WERI-Rb-1 (cell line): ENCODE measurements around the gene PLXND1.
"Not testable (repeated sequence)": the region's sequence is repeated elsewhere in the genome, so short reads cannot be mapped to it uniquely, and the experiment has no call there.

Experiments
- DNase-seq: peaks from one replicate; pipeline ENCODE4 v3.0.0-alpha.2; 2020
- H3K27ac ChIP-seq: fragments of 250-450 bp; sonication (Bioruptor Pico); 2 replicates; pipeline ENCODE4 v1.5.1; 2020; ENCODE audit warnings: mild to moderate bottlenecking, moderate library complexity
- H3K27me3 ChIP-seq: fragments of 250-450 bp; sonication (Bioruptor Pico); 2 replicates; pipeline ENCODE4 v1.5.1; 2021; ENCODE audit warnings: mild to moderate bottlenecking, low read depth, moderate library complexity; ENCODE audit not compliant: insufficient read depth, severe bottlenecking
- H3K36me3 ChIP-seq: fragments of 250-450 bp; sonication (Bioruptor Pico); 2 replicates; pipeline ENCODE4 v1.5.1; 2020; ENCODE audit warnings: mild to moderate bottlenecking, moderate library complexity
- H3K4me3 ChIP-seq: 2 replicates; pipeline ENCODE4 v1.5.1; 2011; ENCODE audit warnings: low read depth, mild to moderate bottlenecking, control low read depth, low read length
- H3K9me3 ChIP-seq: fragments of 250-450 bp; sonication (Bioruptor Pico); 2 replicates; pipeline ENCODE4 v1.5.1; 2021; ENCODE audit warnings: mild to moderate bottlenecking, moderate library complexity; ENCODE audit not compliant: severe bottlenecking
- CTCF ChIP-seq: IDR thresholded peaks from 2 replicates; pipeline ENCODE4 v1.5.1; 2011; ENCODE audit warnings: low read depth, mild to moderate bottlenecking, control low read depth, inconsistent platforms, low read length

PLXND1 gene

GRCh38 chr3:129547241-129547640 lies 59.2 kb downstream of the PLXND1 start:
- TF ChIP-seq CTCF = no peak
- no peak overlapping the region for H3K4me3 ChIP-seq
- no peaks in the 10 kb centered on the region for H3K9me3 ChIP-seq
- no peaks in the 10 kb centered on the region for H3K36me3 ChIP-seq
- H3K27me3 ChIP-seq = no peaks in the 10 kb centered on the region
- no peak overlapping the region for H3K27ac ChIP-seq
- no peak for DNase-seq

DNA sequence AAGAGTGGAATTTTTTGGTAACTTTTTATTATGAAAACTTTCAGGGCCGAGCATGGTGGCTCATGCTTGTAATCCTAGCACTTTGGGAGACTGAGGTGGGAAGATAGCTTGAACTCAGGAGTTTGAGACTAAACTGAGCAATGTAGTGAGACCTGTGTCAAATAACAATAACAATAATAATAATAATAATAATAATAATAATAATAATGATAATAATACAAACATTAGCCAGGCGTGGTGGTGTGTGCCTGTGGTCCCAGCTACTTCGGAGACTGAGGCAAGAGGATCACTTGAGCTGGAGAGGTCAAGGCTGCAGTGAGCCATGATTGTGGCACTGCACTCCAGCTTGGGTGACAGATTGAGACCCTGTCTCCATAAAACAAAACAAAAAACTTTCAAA lies 60.5 kb downstream of the PLXND1 start:
- not testable (repeated sequence) for H3K27me3 ChIP-seq, H3K4me3 ChIP-seq, H3K9me3 ChIP-seq, DNase-seq, H3K27ac ChIP-seq, H3K36me3 ChIP-seq

GRCh38 chr3:129543999-129544398 lies 62.5 kb downstream of the PLXND1 start:
- Histone ChIP-seq H3K36me3 (no peaks in the 10 kb centered on the region), H3K4me3 (no peak overlapping the region), H3K27me3 (no peaks in the 10 kb centered on the region), H3K27ac (no peak overlapping the region), H3K9me3 (no peaks in the 10 kb centered on the region)
- TF ChIP-seq CTCF = no peak
- no peak for DNase-seq

DNA sequence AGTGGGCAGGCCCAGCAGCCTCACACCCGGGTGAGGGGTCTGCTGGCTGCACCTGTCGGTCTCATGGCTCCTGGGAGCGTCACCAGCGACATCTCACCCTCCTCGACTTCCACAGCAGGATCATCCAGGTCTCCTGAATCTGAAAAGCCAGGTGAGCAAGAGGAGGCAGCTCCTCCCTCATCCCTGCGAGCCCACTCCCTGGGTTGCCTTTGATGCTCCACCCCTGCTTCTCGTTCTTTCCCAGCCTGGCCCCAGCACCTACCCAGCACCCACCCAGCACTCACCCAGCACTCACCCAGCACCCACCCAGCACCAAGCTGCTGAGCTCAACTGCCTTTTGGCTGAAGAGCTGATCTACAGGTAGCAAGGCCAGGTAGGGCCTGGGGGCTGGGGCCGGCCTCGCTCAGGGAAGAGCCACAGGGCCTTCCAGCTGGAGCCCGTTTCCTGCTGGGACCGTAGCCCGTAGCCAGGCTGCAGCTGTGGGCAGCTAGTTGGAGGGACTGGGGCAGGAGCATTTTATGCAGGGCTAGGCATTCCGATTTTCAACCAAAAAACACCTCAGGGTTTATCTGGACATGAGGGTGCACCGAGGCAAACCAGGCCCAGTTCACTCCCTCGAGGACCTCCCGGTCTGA lies 63.2 kb downstream of the PLXND1 start, which contains the start of gene H1-8:
Gene H1-8, plus strand, starts transcription at position 20 of the 635 bp plus-strand sequence. Its CDS starts 44 bp downstream, at position 64.
- Histone ChIP-seq H3K9me3 (no peaks in the 10 kb centered on the region), H3K4me3 (no peak within 1 kb of the TSS), H3K36me3 (no peaks in the 10 kb centered on the region), H3K27me3 (no peaks in the 10 kb centered on the region), H3K27ac (no peak within 1 kb of the TSS)
- no peak for DNase-seq
- no peak for TF ChIP-seq CTCF

DNA sequence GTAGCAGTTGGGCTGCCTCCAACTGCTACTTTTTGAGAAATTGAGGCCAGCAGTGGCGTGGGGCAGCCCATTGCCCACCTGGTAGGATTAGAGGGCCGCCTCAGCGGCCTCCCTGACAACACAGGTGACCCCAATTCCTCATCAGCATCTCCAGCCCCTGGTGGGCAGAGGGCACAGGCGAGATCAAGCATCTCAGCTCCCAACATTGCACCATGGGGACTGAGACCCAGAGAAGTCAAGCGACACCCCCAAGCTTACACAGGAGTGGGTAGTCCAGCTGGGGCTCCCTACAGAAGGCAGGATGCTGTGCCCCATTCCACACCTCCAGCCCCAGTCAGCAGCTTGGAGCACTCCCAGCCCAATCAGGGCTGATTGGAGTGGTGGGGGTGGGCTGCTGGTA lies 63.7 kb downstream of the PLXND1 start:
- DNase-seq = no peak
- H3K36me3 ChIP-seq = no peaks in the 10 kb centered on the region
- H3K27ac ChIP-seq = no peak overlapping the region
- no peak overlapping the region for H3K4me3 ChIP-seq
- no peaks in the 10 kb centered on the region for H3K9me3 ChIP-seq
- no peak for TF ChIP-seq CTCF
- no peaks in the 10 kb centered on the region for H3K27me3 ChIP-seq

DNA sequence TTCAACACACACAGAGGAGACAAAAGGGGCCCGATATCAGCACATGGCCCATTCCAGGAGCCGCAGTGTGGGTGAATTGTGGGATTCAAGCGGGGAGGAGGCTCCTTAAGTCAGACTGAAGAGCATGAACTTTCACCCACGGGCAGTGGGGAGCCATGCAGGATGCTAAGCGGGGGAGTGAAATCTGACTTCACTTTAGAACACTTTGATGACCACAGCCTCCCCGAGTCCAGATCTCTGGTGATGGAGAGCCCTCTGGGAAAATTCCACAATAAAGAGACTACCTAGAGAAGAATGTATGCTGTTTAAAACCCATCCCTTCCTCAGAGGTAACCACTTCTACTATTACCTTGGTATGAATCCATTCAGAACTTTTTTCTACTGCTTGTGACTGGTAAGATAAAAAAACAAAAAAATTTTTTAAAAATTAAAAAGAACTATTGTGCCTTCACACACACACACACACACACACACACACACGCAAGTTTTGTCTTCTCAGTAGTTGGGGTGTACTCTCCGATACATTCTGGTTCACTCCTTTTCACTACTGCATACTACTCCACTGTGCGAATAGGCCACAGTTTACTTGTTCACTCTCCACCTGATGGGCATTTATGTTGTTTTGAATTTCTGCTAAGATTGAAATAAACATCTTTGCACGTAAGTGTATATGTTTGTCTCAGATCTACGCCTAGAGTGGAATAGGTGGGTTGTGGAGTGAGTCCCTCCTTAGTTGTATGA lies 65.5 kb downstream of the PLXND1 start:
- H3K27ac ChIP-seq = no peak overlapping the region
- no peak for DNase-seq
- no peak for TF ChIP-seq CTCF
- no peaks in the 10 kb centered on the region for H3K27me3 ChIP-seq
- no peaks in the 10 kb centered on the region for H3K9me3 ChIP-seq
- H3K36me3 ChIP-seq = no peaks in the 10 kb centered on the region
- no peak overlapping the region for H3K4me3 ChIP-seq
